Activated CD8-positive, alpha-beta memory T cell treated with anti-CD3 and anti-CD28 coated beads for 24 hours (primary cell): ENCODE results near the gene DNAJC13.

Experiments
- DNase-seq: peaks from one replicate; pipeline ENCODE4 v3.0.0-alpha.2; 2020

Gene DNAJC13

DNA sequence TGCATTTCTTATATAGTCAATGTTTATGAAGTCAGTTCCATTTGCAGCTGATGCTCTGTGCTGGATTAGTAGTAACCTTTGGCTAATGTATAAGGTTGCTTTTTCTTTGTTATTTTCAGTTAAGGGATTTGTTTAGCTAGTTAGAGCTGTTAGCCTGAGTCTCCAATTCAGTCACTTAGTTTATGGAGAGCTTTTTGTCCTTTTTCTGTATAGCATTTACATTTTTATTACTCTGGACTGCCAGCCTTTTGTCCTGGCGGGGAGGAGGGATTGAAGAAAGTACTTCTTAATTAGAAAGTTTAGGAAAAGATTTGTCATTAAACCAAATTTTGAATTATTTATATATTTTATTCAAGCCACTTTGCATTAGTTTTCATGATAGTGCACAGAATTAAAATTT is 52.0 kb downstream of the DNAJC13 start:
- no peak for DNase-seq

DNA sequence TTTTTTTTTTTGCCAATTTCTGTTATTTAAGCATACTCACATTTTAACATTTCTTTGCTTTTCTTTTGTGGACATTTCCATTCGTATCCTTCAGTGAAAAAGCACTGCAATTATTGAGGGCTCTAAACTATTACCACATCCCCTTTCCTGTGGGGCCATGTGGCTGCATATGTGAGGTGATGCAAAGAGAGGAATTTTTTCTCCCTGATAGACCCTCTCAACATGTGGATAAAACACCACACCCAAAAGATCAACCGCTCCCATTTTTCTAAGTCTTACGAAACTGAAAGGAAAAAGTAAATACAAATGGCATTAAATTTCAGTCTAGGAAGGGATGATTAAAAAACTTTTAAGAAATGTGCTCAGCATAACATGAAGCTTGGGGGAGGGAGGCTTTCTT is 68.8 kb downstream of the DNAJC13 start:
- no peak for DNase-seq

DNA sequence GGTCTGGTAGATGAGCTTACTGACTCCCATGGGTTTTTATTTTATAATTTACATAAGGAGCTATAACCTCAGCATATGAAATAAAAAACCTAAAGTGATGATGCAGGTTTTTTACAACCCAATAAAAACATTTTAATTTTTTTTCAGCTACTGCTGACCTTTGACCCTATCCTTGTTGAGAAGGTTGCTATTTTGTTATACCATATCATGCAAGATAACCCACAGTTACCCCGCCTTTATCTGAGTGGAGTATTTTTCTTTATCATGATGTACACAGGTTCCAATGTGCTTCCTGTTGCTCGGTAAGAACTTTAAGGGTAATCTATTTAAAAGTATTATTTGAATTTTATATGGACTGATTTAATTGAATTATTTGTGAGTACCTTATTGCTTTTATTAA is 70.8 kb downstream of the DNAJC13 start:
- DNase-seq: no peak

DNA sequence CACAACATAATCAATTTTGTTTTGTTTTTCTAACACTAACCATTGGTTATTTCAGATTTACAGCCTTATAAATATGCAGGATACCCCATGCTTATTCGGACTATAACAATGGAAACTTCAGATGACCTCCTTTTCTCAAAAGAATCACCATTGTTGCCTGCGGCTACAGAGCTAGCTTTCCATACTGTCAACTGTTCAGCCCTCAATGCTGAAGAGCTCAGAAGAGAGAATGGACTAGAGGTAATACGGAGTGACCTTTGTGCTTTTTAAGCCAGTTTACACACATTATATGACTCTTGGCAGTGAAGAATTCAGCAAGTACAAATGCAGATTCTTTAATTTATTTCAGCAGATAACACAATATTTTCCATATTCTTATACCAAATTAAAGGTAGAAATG is 81.8 kb downstream of the DNAJC13 start:
- no peak for DNase-seq

DNA sequence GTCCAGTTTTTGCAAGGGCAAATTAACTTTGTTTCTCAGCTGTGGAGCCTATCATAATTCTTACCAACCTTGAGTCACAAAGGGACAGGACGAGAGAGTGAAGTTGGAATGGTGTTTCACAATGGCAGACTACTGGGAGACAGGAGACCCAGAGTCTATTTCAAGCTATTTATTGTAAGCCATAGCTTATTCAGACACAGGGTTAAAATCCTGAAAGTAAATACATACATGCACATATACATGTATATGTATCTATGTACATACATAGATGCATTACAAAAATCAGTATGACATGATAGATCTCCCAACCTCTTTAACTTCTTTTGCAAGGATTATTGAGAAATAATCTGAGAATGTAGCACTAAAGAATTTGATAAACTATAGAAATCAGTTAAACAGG is 86.3 kb downstream of the DNAJC13 start:
- DNase-seq: no peak

DNA sequence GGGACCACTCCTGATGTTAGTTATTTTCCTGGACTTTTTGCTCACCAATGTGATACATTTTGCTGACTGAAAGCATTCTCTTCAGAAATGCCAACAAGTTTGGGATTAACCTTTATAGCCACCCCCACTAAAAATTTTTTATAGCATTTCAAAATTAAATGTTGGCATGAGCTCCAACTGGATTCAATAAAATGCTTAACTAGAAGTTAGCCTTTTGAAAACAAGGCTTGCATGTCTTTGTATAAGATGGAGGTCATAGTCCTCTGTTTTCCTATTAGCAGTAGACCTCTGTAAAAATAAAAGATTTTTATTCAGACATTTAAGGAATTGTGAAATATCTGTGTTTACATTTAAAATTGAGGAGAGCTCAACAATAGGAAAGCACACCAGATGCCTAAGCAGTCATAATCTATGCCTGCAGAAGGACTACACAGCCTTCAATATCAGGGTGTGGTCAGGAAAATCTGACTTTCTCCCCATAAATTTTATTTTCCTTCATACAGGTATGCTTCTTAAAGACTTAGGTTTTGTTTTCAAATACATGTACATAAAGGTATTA is 87.2 kb downstream of the DNAJC13 start:
- no peak for DNase-seq

DNA sequence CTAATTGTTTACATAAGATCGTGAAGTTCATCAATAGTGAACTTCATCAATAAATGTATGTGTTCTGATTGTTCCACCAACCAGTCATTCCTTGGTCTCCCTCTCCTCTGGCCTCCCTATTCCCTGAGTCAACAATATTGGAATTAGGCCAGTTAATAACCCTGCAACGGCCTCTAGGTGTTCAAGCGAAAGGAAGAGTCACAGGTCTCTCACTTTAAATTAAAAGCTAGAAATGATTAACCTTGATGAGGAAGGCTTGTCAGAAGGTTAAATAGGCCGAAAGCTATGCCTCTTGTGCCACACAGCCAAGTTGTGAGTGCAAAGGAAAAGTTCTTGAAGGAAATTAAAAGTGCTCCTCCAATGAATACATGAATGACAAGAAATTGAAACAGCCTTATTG is 90.4 kb downstream of the DNAJC13 start:
- DNase-seq: no peak

DNA sequence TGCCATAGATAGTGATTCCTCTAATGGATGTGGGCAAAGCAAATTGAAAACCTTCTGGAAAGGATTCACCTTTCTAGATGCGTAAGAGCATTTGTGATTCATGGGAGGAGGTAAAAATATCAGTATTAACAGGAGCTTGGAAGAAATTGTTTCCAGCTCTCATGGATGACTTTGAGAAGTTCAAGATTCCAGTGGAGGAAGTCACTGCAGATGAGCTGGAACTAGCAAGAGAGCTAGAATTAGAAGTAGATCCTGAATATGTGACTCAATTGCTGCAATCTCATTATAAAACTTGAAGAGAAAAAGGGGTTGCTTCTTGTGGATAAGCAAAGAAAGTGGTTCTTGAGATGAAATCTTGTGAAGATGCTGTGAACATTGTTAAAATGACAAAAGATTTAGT is 91.8 kb downstream of the DNAJC13 start:
- no peak for DNase-seq

DNA sequence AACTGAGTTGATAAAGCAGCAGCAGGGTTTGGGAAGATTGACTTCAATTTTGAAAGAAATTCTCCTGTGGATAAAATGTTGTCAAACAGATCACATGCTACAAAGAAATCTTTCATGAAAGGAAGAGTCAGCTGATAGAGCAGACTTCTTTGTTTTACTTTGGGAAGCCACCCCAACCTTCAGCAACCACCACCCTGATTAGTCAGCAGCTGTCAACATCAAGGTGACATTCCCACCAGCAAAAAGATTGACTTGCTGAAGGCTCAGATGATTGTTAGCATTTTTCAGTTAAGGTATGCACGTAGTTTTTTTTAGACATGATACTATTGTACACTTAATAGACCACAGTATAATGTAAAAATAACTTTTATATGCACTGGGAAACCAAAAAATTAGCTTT is 92.2 kb downstream of the DNAJC13 start:
- DNase-seq: no peak

DNA sequence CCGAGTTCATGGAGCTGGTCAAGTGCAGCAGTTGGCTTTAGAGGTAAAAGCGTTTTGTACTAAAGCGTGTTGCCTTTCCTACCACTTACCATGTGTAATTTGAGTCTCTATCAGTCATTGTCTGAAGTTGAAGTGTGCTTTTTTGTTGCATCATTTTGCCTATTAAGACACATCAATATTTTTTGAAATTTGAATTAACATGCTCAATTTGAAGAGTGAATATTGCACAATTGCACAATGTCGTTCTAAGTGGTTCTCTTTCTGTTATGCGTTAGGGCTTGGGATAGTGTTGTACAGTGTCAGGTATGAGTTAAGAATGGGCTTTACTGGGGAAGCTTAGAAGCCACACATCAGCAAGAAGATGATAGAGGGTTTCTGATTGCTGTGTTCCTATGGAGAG is 95.8 kb downstream of the DNAJC13 start:
- no peak for DNase-seq

DNA sequence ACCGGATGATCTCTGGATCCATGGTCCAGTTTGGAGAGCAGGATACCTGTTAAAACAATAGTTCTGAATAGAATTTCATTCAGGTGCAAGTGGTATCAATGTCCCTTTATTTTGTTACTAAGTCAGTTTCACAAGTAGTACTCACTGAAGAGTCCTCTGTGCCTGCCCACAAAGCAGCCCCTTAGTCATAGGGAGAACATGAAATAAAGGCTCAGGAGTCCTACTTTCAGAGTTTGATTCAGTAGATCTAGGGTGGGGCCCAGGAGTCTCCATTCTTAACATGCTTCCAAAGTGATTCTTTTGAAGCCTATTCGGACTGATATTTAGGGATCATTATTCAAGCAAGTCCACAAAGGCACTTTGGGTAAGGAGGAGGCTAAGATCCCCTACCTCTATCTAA is 100.0 kb downstream of the DNAJC13 start:
- no peak for DNase-seq

DNA sequence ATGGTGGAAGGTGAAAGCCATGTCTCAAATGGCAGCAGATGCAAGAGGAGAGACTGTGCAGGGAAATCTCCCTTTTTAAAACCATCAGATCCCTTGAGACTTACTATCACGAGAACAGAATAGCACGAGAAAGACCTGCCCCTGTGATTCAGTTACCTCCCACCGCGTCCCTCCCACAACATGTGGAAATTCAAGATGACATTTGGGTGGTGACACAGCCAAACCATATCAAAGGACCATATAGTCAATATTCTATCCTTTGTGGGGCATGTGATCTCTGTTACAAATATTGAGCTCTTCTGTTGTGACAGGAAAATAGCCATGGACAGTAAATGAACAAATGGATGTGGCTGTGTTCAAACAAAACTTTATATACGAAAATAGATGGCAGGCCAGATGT is 102.6 kb downstream of the DNAJC13 start:
- no peak for DNase-seq

DNA sequence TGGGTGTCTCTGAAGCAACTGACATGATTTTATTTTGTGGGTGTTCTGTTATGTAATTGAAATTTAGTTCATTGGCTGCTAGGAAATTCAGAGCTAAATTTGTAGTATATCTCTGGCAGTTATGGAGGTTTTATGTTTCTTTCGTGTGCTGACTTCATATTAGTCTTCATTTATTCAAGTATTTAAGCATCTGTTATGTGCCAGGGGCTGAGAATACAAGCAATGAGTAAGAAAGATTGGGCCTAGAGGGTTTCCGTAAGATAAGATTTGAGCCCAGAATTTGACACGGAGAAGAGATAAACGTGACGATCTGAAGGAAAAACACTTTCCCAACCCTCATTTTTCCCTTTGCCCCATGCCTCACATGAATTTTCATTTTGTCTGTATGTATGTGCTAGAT is 104.6 kb downstream of the DNAJC13 start:
- no peak for DNase-seq

DNA sequence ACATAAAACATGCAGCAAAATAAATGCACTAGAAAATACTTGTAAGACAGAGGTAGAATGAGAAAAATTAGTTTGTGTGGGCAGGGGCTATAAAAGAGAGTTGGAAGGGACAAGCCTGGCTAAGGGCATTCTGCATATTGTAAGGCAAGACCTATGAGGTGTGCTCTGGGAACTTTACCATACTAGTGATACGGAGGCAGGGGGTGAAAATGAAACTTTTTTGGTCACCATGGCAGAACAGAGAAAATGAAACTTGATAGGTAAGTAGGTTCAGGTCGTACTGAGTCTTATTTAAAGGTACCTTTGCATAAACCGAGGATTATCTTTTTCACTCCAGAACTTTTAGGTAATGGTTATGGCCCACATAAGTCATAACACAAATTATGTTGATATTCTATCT is 105.1 kb downstream of the DNAJC13 start:
- DNase-seq: no peak

DNA sequence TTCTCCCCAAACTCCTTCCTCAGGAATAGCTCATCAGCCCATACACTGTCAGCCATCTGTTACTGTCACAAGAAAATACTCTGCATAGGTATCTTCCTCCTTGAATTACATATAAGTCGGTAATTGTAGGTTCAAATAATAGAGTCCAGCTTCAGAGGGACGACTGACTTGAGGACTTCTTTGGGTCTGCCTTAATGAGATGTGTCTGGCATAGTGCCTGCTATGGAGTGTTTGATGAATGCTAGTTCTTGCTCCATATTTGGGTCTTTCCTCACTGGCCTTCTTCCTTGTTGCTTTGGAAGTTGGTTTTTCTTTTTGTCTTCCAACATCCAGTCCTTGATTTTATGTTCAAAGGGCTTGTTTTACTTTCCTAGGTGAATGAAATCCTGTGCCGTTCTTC is 113.3 kb downstream of the DNAJC13 start:
- no peak for DNase-seq

DNA sequence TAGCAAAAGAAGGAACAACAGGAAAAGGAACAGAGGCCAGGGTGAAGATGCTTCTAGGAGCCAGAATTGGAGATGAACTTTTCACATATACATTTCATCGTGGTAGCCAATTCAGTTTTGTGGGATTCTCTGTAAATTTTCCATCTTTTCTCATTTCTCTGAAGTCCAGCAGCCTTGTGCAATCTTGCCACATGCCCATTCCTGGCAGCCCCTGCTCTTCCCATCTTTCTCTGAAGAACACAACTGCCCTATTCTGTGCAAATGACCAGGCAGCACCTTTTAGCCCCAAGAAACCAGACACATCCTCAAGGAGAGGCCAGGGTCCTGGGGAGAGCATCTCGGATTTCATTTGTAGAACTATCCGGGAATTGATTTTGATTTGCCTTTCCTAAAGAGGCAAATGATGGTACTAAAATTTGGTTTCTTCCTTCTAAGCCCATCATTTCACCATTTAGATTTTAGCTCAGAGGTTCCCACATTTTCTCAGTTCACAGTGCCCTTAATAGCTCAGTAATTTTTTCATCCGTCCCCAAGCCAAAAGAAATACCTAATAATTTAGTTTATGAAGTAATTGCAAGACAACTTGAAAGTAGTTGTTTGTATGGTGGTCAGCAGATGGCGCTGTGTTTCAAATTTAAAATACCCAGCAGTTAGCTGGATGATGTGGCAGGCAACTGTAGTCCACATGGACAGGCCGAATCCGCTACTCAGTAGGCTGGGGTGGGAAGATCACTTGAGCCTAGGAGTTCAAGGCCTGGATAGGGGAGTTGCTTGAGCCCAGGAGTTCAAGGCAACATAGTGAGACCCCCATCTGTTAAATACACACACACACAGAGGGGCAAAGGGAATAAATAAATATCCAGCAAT is 118.5 kb downstream of the DNAJC13 start:
- DNase-seq: peak; percentile 80

DNA sequence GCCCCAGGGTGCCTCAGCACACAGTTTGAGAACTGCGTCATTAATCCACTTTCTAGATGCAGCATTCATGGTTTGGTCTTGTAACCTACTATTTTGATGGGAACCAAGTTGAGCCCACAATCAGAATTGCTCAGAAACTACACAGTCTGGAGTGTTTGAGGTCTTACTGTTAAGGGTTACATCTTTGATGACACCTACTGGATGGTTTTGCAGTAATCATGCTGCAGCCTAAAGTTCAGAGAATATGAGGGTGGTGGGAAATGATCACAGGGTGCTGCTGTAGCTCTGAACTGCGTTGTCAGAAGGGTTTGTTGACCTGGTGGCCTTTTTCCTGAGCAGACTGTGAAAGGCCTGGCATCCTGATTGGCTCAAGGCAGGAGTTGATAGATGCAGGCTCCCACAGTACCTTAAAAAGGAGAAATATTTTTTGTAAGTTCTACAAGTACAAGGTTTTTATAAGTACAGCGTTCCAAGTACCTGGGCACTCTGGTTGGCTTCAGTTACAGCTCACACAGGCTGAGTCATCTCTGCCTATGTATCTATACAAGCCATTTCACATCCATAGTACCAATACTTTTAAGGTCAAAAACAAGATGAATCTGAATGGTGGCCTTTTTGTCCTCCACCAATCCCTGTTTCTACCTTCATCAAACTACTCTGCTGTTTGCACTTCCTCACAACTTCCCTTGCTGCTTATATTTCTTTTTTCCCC is 119.3 kb downstream of the DNAJC13 start:
- no peak for DNase-seq

DNA sequence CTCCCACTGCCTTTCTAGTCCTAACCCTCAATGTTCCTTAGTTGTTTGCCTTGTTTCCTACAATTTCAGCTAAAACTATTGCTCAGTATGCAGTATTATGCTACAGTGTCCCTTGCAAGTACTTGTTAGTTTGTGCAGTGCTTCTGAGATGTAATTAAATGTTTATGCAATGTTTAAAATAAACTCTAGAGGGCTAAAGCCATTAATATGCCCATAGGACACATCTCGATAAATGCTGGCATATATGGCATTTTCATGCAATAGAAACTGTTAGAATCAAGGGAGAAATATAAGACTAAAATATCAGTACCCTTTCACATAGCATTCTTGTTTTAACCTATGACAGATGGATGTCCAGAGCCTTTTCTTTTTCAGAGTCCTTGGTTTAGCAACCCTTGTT is 120.0 kb downstream of the DNAJC13 start:
- no peak for DNase-seq

DNA sequence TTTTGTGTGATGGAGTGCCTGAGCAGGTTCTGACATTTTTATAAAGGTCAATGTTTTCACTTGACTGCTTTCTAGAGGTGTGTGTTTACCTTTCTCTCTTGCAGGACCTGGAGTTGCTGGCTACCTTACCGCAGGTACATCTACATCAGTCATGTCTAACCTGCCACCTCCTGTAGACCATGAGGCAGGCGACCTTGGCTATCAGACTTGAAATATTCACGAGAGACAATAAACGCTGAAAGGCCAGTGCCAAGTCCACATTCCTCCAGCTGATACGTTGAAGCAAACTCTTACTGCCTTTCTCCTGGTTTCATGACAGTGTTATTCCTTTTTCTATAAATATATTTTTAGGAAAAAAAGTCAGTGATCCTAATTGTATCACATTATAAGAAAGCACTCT is 120.8 kb downstream of the DNAJC13 start:
- DNase-seq: no peak

DNA sequence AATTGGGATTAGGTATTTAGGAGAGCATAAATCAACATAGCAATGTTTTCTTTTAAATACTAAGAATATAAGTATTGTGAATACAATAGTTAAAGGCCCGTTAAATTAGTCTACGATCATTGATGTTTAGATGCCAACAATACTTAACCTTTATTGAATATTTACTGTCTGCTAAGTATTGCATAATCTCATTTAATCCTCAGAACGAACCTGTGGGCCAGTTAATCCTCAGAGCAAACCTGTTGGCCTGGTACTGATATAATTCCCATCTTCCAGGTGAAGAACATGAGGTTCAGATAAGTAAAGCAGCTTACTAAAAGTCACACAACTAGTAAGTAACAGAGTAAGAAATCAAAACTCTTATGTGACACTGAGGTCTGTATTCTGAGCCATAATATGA is 122.4 kb downstream of the DNAJC13 start:
- DNase-seq: no peak

DNA sequence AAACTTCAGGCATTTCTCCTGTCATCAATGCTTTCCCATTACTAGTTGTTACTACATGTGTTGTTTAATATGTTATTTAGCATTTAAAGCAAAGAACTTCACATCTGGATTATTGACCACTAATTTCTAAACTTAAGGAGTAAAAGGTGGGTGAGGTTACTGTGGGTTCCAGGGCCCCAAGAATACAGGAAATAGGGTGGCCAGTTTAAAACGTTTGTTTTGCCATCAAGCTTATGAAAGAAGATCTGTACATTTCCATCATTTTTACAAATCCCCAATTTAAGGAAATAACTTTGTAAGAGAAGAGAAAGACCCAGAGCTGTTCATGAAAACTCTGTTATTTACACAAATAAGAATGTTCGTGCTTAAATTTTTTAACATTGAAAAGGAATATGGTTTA is 125.3 kb downstream of the DNAJC13 start:
- no peak for DNase-seq

DNA sequence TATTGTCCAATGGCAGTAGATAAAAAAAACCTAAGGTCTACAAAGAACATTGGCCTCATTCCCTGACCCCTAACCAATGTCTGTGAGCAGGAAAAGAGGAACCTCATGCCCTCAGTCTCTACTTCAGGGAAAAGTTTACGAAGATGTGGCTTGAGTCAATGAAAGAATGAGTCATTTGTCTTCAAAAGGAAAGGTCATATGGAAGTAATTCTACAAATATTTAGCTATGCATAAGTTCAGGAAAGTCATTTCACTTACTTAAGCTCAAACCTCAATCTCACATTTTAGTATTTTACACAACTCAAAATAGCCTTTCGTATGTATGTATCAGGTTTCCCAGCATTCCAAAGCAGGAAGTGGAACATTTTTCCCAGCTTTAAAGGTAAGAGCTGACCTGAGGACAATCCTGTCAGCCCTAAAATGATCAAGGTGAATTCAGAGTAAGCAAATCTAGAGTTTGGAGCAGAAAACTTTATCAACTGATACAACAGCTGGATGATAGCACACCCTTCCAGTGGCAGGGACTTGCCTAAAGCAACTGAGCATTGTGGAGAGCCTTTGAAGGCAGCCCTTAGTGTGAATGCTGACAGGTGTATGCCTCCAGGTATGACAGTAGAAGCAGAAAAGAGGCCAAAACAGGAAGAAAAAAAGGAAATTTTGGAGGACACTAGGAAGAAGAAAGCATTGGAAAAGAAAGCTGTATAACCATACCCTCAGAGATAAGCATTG is 125.9 kb downstream of the DNAJC13 start:
- DNase-seq: no peak

DNA sequence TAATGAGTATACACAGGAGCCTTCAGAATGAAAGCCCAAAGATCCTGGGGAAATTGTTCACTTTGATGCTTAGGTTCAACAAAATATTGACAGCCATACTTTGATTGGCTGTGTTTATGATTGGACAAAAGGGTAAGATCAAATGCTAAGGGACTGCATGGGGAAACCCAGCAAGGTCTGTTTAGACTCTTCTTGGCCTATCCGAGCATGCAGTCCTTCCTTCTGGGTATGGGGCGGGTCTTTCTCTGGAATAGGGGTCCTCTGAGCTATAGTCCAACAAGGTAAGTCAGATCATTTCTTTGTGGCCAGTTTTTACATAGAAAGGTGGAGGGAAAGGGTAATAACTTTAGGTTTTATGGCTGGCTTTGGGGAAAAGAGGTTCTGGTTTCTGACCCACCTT is 126.8 kb downstream of the DNAJC13 start:
- no peak for DNase-seq

DNA sequence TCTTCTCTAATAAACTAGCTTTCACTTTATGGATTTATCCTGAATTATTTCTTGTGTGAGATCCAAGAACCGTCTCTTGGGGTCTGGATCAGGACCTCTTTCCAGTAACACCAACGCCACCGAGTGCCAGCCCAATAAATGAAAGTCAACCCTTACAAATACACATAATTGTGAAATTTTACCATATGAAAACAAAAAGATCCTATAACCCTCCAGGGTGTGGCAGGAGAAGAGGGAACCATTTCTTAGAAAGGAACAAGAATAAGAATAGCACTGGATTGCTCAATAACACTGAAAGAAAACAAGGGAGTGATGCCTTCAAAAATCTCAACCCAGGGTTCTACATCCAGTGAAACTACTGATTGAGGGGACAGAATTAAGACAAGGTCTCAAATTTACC is 128.2 kb downstream of the DNAJC13 start:
- no peak for DNase-seq
